ENCODE data around the gene TAF1B. TPM values are rescaled to one million over a fixed set of nuclear protein-coding genes. Genes with fewer than 3 reads are reported as not detected.
A peak's percentile ranks its signal among the peaks of the same experiment; 100 is the strongest.

The TAF1B gene
- total and polyA plus RNA-seq, 4 donors, result 16.7 to 43.5 (median 24.0) TPM

GRCh38 chr2:9951522-9952285 lies 108.4 kb downstream of the TAF1B start, which contains the start of gene GRHL1:
Gene GRHL1, plus strand, starts transcription at chr2:9951693. Its CDS starts 141 bp downstream, at chr2:9951834.
- H3K27ac ChIP-seq (ENCODE audit: low read depth, low read length), result peak within 1 kb of the TSS; percentile 61

GRCh38 chr2:9952286-9952737 lies 109.0 kb downstream of the TAF1B start:
- H3K36me3 ChIP-seq (ENCODE audit: control insufficient read depth, insufficient read depth, low read length), result no peaks in the 10 kb centered on the region
- H3K9me3 ChIP-seq (ENCODE audit: control insufficient read depth, insufficient read depth, low read length), result no peaks in the 10 kb centered on the region
- DNase-seq (ENCODE audit: low read depth in 4 of 6, low spot score in 6 of 6), result no peak
- WGBS (ENCODE audit: insufficient coverage), result 0% methylated on average over 9 of the region's 15 CpGs
- H3K4me1 ChIP-seq (ENCODE audit: control insufficient read depth, insufficient read depth, low read length), result peaks cover 6% of the 10 kb centered on the region
- H3K27me3 ChIP-seq (ENCODE audit: control insufficient read depth, insufficient read depth, low read length), result peaks cover 3% of the 10 kb centered on the region
- peak overlapping the region; percentile 57 for H3K4me3 ChIP-seq (ENCODE audit: low read depth, low read length)
- H3K27ac ChIP-seq (ENCODE audit: low read depth, low read length), result no peak overlapping the region

More at GRCh38 chr2:9951522-9952285, 108.4 kb downstream of the TAF1B start, which contains the start of gene GRHL1:
- under 1% methylated on average over 109 of the region's 111 CpGs for WGBS (ENCODE audit: insufficient coverage)
- no peaks in the 10 kb centered on the region for H3K36me3 ChIP-seq (ENCODE audit: control insufficient read depth, insufficient read depth, low read length)
- peaks cover 3% of the 10 kb centered on the region for H3K27me3 ChIP-seq (ENCODE audit: control insufficient read depth, insufficient read depth, low read length)
- no peaks in the 10 kb centered on the region for H3K9me3 ChIP-seq (ENCODE audit: control insufficient read depth, insufficient read depth, low read length)
- H3K4me1 ChIP-seq (ENCODE audit: control insufficient read depth, insufficient read depth, low read length), result peaks cover 6% of the 10 kb centered on the region
- peak within 1 kb of the TSS; percentile 57 for H3K4me3 ChIP-seq (ENCODE audit: low read depth, low read length)
- DNase-seq (ENCODE audit: low read depth in 4 of 6, low spot score in 6 of 6), result peak; percentile 68 to 99 (median 93)

GRCh38 chr2:9952856-9953503 lies 109.7 kb downstream of the TAF1B start:
- Histone ChIP-seq H3K4me1 (ENCODE audit: control insufficient read depth, insufficient read depth, low read length) (peaks cover 6% of the 10 kb centered on the region), H3K36me3 (ENCODE audit: control insufficient read depth, insufficient read depth, low read length) (no peaks in the 10 kb centered on the region), H3K4me3 (ENCODE audit: low read depth, low read length) (peak overlapping the region; percentile 57), H3K27me3 (ENCODE audit: control insufficient read depth, insufficient read depth, low read length) (peaks cover 3% of the 10 kb centered on the region), H3K27ac (ENCODE audit: low read depth, low read length) (no peak overlapping the region), H3K9me3 (ENCODE audit: control insufficient read depth, insufficient read depth, low read length) (no peaks in the 10 kb centered on the region)
- no peak for DNase-seq (ENCODE audit: low read depth in 4 of 6, low spot score in 6 of 6)
- 90% methylated on average over 5 of the region's 8 CpGs for WGBS (ENCODE audit: insufficient coverage)

DNA sequence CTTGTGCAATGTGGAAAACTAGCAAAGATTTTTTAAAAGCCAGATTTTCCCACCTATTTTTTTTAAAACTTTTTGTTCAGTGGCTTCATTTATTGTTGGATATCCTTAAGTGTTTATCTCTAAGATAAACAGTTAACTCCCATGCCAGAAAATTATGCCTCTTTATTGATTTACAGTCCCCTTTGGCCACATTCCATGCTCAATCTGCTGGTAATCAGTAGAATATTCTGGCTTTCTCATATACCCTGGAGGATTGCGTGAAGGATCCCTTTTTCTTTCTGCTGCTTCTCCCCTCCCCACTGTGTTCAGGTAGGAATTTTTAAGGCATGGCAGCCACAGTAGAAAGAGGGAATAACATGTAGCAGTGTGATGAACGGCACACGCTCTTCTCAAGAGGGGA lies 110.9 kb downstream of the TAF1B start:
- Histone ChIP-seq H3K27ac (ENCODE audit: low read depth, low read length) (no peak overlapping the region), H3K27me3 (ENCODE audit: control insufficient read depth, insufficient read depth, low read length) (peaks cover 3% of the 10 kb centered on the region), H3K9me3 (ENCODE audit: control insufficient read depth, insufficient read depth, low read length) (no peaks in the 10 kb centered on the region), H3K4me1 (ENCODE audit: control insufficient read depth, insufficient read depth, low read length) (peaks cover 6% of the 10 kb centered on the region), H3K36me3 (ENCODE audit: control insufficient read depth, insufficient read depth, low read length) (no peaks in the 10 kb centered on the region), H3K4me3 (ENCODE audit: low read depth, low read length) (no peak overlapping the region)
- DNase-seq (ENCODE audit: low read depth in 4 of 6, low spot score in 6 of 6), result no peak
- WGBS (ENCODE audit: insufficient coverage), result 89% methylated on average over 2 of the region's 3 CpGs

- H3K4me1 ChIP-seq (ENCODE audit: control insufficient read depth, insufficient read depth, low read length), result peaks cover 3% of the 10 kb centered on the region
- no peaks in the 10 kb centered on the region for H3K36me3 ChIP-seq (ENCODE audit: control insufficient read depth, insufficient read depth, low read length)
- WGBS (ENCODE audit: insufficient coverage), result 97% methylated on average over 5 of the region's 8 CpGs
- H3K27me3 ChIP-seq (ENCODE audit: control insufficient read depth, insufficient read depth, low read length), result no peaks in the 10 kb centered on the region
- no peaks in the 10 kb centered on the region for H3K9me3 ChIP-seq (ENCODE audit: control insufficient read depth, insufficient read depth, low read length)
- no peak for DNase-seq (ENCODE audit: low read depth in 4 of 6, low spot score in 6 of 6)
- H3K4me3 ChIP-seq (ENCODE audit: low read depth, low read length), result no peak overlapping the region
- no peak overlapping the region for H3K27ac ChIP-seq (ENCODE audit: low read depth, low read length)
Observed at GRCh38 chr2:9958057-9958456, 114.8 kb downstream of the TAF1B start.

DNA sequence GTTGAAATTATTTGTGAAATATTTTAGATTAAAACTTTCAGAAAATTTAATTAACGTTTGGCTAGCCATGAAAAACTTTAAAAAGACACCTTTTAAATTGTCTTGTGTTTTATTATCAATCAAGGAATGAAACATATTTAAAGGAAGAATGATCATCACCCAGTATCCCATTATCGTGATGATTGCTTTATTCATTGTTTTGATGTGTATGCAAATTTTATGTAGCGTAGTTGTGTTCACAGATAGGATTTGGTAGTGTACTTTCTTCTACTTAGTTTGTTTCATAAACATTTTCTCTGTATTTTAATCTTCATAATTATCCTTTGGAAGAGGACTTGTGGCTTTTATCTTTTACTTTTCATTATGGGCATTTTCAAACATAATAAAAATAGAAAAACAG lies 116.0 kb downstream of the TAF1B start:
- Histone ChIP-seq H3K4me1 (ENCODE audit: control insufficient read depth, insufficient read depth, low read length) (peaks cover 3% of the 10 kb centered on the region), H3K36me3 (ENCODE audit: control insufficient read depth, insufficient read depth, low read length) (peaks cover 1% of the 10 kb centered on the region), H3K4me3 (ENCODE audit: low read depth, low read length) (no peak overlapping the region), H3K27ac (ENCODE audit: low read depth, low read length) (no peak overlapping the region), H3K9me3 (ENCODE audit: control insufficient read depth, insufficient read depth, low read length) (no peaks in the 10 kb centered on the region), H3K27me3 (ENCODE audit: control insufficient read depth, insufficient read depth, low read length) (no peaks in the 10 kb centered on the region)
- no CpG with 5 or more reads among the region's 3 CpGs for WGBS (ENCODE audit: insufficient coverage)
- no peak for DNase-seq (ENCODE audit: low read depth in 4 of 6, low spot score in 6 of 6)

GRCh38 chr2:9961013-9961412 lies 117.7 kb downstream of the TAF1B start:
- peaks cover 9% of the 10 kb centered on the region for H3K36me3 ChIP-seq (ENCODE audit: control insufficient read depth, insufficient read depth, low read length)
- H3K27me3 ChIP-seq (ENCODE audit: control insufficient read depth, insufficient read depth, low read length), result no peaks in the 10 kb centered on the region
- H3K4me1 ChIP-seq (ENCODE audit: control insufficient read depth, insufficient read depth, low read length), result peaks cover 3% of the 10 kb centered on the region
- 6% methylated on average over 5 of the region's 10 CpGs for WGBS (ENCODE audit: insufficient coverage)
- DNase-seq (ENCODE audit: low read depth in 4 of 6, low spot score in 6 of 6), result peak in 5 of 6 donors; percentile 21 to 91 (median 54)
- H3K27ac ChIP-seq (ENCODE audit: low read depth, low read length), result no peak overlapping the region
- no peaks in the 10 kb centered on the region for H3K9me3 ChIP-seq (ENCODE audit: control insufficient read depth, insufficient read depth, low read length)
- no peak overlapping the region for H3K4me3 ChIP-seq (ENCODE audit: low read depth, low read length)

- H3K27ac ChIP-seq (ENCODE audit: low read depth, low read length), result no peak overlapping the region
- H3K9me3 ChIP-seq (ENCODE audit: control insufficient read depth, insufficient read depth, low read length), result no peaks in the 10 kb centered on the region
- WGBS (ENCODE audit: insufficient coverage), result 65% methylated on average over 6 of the region's 7 CpGs
- H3K4me1 ChIP-seq (ENCODE audit: control insufficient read depth, insufficient read depth, low read length), result peaks cover 3% of the 10 kb centered on the region
- H3K36me3 ChIP-seq (ENCODE audit: control insufficient read depth, insufficient read depth, low read length), result peaks cover 14% of the 10 kb centered on the region
- DNase-seq (ENCODE audit: low read depth in 4 of 6, low spot score in 6 of 6), result no peak
- no peaks in the 10 kb centered on the region for H3K27me3 ChIP-seq (ENCODE audit: control insufficient read depth, insufficient read depth, low read length)
- H3K4me3 ChIP-seq (ENCODE audit: low read depth, low read length), result no peak overlapping the region
Observed at GRCh38 chr2:9964334-9964980, 121.2 kb downstream of the TAF1B start.

DNA sequence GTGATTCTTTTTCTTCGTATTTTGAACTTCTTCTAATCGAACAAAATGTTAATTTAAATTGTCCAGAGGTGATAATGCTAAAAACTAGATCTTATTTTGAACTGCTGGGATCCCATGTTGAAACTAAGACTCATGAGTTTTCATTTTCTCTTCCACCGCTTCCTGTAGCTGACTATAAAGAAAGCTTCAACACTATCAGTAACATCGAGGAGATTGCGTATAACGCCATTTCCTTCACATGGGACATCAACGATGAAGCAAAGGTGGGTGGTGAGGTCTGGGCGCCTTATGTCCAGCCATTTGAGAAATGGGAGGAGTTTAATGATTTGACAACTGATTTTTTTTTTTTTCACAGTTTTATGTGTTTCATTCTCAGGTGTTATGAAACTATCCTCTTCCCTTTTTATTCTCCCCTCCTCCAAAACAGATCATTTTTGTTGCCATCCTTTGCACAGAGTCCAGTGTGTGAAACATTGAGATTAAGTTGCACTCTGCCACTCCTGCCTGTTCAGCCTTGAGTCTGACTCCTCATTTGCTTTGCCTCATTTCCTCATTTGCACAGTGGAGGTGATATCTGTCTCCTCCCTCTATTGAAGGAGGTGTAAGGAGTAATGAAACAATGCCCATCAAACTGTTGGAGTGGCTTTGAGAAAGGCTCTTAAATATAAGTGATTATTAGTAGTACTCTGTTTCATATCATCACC lies 122.0 kb downstream of the TAF1B start:
- Histone ChIP-seq H3K9me3 (ENCODE audit: control insufficient read depth, insufficient read depth, low read length) (no peaks in the 10 kb centered on the region), H3K36me3 (ENCODE audit: control insufficient read depth, insufficient read depth, low read length) (peaks cover 14% of the 10 kb centered on the region), H3K27ac (ENCODE audit: low read depth, low read length) (no peak overlapping the region), H3K27me3 (ENCODE audit: control insufficient read depth, insufficient read depth, low read length) (no peaks in the 10 kb centered on the region), H3K4me1 (ENCODE audit: control insufficient read depth, insufficient read depth, low read length) (peaks cover 3% of the 10 kb centered on the region), H3K4me3 (ENCODE audit: low read depth, low read length) (no peak overlapping the region)
- 100% methylated on average over 1 of the region's 8 CpGs for WGBS (ENCODE audit: insufficient coverage)
- no peak for DNase-seq (ENCODE audit: low read depth in 4 of 6, low spot score in 6 of 6)
